DOHH2 (cell line): ENCODE results near the gene DGKA.

Experiments used
- CTCF ChIP-seq: fragments of 200-600 bp; sonication (generic); IDR thresholded peaks from one replicate; pipeline ENCODE4 v1.5.1; 2014; ENCODE audit warnings: antibody characterized with exemption, mild to moderate bottlenecking, low read depth, low read length; ENCODE audit not compliant: poor library complexity, severe bottlenecking
- EZH2phosphoT487 ChIP-seq: fragments of 200-600 bp; sonication (generic); IDR thresholded peaks from 2 replicates; pipeline ENCODE4 v1.6.1; 2017; ENCODE audit warnings: borderline replicate concordance, mild to moderate bottlenecking, antibody characterized with exemption, low read length, moderate library complexity, mixed read lengths

- TF ChIP-seq CTCF (no peak), EZH2phosphoT487 (no peak)
Measured at GRCh38 chr12:55965941-55966407, 35.0 kb downstream of the DGKA start, which contains the start of gene PMEL.
